Measurements from ENCODE around the gene ARL6IP5.

ARL6IP5 gene

DNA sequence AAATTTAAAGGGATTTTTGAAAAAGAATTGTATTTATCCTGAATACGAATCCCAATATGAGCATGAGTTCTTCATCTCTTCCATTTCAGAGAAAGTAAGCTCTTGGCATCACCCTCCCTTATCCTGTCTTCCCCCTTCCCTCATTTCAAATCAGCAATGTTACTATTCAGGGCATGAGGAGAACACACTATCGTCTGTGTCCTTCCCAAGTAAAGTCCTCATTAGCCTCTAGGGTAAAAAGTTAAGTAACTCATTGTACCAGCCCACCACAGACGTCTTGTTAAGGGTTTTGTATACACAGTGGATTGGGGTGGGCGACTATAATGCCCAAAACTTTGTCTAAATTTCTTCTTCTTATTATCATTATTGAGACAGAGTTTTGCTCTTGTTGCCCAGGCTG lies 14.8 kb downstream of the ARL6IP5 start:
- TF ChIP-seq, protein P1, sequence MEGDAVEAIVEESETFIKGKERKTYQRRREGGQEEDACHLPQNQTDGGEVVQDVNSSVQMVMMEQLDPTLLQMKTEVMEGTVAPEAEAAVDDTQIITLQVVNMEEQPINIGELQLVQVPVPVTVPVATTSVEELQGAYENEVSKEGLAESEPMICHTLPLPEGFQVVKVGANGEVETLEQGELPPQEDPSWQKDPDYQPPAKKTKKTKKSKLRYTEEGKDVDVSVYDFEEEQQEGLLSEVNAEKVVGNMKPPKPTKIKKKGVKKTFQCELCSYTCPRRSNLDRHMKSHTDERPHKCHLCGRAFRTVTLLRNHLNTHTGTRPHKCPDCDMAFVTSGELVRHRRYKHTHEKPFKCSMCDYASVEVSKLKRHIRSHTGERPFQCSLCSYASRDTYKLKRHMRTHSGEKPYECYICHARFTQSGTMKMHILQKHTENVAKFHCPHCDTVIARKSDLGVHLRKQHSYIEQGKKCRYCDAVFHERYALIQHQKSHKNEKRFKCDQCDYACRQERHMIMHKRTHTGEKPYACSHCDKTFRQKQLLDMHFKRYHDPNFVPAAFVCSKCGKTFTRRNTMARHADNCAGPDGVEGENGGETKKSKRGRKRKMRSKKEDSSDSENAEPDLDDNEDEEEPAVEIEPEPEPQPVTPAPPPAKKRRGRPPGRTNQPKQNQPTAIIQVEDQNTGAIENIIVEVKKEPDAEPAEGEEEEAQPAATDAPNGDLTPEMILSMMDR (IDR thresholded peaks at IDR 0.05) = no peak

DNA sequence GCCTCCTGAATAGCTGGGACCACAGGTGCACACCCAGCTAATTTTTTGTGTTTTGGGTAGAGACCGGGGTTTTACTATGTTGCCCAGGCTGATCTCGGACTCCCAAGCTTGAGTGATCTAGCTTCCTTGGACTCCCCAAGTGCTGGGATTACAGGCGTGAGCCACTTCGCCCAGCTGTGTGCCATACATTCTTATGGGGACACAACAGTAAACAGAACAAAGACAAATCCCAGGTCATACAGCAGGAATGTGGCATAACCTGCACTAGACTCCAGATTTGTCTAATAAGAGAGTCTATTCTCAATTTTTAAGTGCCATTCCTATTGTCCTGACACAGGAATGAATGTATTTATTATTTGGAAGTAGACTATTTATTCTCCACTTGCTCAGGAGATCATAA lies 17.6 kb downstream of the ARL6IP5 start:
- TF ChIP-seq, protein P1 (IDR thresholded peaks at IDR 0.05) = no peak

DNA sequence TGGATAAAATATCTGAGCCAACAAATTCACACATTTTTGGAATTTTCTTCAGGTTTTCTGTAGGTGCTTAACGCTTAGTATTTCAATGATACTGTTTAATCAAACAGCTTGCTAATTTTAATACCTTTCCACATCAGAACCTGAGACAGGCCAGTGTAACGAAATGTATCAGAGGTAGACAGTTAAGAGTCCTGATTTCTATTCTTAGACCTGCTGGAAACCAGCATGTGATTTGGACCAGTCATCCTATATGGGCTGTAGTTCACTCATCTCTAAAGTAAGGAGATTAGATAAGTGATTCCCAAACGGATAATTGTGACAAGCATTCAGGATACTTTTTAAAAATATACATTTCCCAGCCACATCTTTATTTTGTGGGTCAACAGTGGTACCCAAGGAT lies 18.4 kb downstream of the ARL6IP5 start:
- TF ChIP-seq, protein P1 (IDR thresholded peaks at IDR 0.05) = no peak

DNA sequence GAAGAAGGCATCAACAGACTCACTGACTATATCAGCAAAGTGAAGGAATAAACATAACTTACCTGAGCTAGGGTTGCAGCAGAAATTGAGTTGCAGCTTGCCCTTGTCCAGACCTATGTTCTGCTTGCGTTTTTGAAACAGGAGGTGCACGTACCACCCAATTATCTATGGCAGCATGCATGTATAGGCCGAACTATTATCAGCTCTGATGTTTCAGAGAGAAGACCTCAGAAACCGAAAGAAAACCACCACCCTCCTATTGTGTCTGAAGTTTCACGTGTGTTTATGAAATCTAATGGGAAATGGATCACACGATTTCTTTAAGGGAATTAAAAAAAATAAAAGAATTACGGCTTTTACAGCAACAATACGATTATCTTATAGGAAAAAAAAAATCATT lies 19.8 kb downstream of the ARL6IP5 start:
- TF ChIP-seq, protein P1 (IDR thresholded peaks at IDR 0.05) = no peak

DNA sequence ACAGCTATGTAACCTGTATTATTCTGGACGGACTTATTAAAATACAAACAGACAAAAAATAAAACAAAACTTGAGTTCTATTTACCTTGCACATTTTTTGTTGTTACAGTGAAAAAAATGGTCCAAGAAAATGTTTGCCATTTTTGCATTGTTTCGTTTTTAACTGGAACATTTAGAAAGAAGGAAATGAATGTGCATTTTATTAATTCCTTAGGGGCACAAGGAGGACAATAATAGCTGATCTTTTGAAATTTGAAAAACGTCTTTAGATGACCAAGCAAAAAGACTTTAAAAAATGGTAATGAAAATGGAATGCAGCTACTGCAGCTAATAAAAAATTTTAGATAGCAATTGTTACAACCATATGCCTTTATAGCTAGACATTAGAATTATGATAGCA lies 20.6 kb downstream of the ARL6IP5 start:
- TF ChIP-seq, protein P1 (IDR thresholded peaks at IDR 0.05) = no peak

DNA sequence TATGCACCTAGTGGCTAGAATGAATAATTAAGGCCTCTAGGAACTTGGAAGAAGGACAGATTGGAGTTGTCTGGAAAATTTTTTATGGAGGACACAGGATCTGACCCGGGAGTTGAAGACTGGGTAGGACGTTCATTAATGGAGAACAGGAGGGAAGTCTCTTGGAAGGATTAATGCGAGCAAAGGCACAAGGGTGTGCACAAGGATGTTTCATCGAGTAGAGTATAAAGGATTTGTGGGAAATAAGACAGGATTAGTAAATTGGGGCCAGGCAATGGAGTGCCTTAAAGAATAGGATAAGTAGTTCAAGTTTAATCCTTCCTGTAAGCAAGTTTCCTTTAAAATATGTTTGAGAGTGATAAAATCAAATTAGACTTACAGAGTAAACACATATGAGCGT lies 23.1 kb downstream of the ARL6IP5 start:
- TF ChIP-seq, protein P1 (IDR thresholded peaks at IDR 0.05) = no peak

DNA sequence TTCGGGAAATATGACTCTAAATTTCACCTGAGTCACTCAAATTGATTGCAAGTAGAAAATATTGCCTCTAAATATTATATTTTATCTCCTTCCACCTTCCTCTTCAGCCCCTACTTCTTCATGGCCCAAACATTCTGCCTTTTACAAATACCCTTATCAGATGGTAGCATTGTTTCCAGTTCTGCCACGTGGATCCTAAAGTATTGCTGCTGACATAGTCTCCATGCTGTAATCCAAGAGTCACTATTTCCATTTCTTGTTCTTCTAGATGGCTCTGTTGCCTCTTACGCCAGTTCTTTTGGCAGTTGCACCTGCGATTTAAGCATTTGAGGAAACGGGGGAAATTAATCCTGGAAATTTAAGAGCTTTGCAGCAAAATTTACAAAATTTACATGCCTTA lies 24.1 kb downstream of the ARL6IP5 start:
- TF ChIP-seq, protein P1 (IDR thresholded peaks at IDR 0.05) = no peak

DNA sequence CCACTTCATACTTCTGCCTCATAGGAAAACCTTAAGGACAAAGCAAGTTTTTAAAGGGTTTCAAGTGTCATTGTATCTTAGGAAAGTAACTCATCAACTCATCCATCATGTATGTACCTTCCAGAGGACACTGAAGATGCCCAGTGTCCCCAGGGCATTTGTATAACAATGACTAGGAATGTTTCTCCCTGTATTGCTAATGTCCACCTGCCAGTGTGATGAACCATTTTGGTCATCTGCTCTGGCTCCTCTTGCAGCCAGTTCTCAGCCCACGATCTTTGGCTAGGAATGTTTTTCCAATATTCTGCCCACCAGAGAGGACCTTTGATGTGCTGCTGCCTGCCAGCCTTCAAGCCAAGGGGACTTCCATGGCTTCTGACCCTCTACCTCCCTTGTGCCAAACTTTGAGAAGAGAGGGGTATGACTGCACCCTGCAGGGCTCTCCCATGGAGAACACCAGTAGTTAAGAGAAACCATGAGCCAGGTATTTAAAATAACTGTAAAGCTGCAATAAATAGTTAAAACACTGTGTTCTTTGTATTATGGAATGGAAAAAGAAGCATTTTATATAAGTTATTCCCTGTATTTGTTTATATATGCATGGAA lies 26.3 kb downstream of the ARL6IP5 start:
- TF ChIP-seq, protein P1 (IDR thresholded peaks at IDR 0.05) = no peak
